Colon (tissue), 2 donors: ENCODE data around the gene NDUFB8.

Source experiments
- FAIRE-seq: peaks from 2 replicates; lab custom pipeline; 2012; peaks lifted over from hg19 to GRCh38; lab: Jason Lieb, UNC
- donor health status: control.
- donor health status: control.

The NDUFB8 gene

GRCh38 chr10:100535715-100536353 is 6.2 kb upstream of the NDUFB8 start, which contains the start of gene HIF1AN:
TSS of gene HIF1AN (plus strand) at chr10:100535943. CDS start at chr10:100535959, 16 bp downstream.
- peak; percentile 76 for FAIRE-seq

- no peak for FAIRE-seq
Measured at GRCh38 chr10:100535338-100535714, 5.7 kb upstream of the NDUFB8 start.

DNA sequence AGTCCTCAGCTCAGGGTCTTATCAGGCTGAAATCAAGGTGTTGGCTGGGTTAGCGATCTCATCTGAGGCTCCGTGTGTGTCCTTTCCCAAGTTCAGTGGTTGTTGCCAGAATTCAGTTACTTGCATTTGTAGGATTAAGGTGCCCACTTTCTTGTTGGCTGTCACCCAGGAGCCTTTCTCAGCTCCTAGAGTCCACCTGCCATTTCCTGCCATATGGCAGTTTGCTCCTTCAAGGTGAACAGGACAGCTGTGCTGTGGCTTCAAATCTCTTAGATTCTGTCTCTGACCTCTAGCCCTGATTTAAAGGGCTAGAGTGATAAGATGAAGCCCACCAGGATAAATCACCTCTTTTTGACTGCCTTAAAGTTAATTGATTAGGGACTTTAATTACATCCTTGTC is 5.1 kb upstream of the NDUFB8 start:
- FAIRE-seq = no peak

DNA sequence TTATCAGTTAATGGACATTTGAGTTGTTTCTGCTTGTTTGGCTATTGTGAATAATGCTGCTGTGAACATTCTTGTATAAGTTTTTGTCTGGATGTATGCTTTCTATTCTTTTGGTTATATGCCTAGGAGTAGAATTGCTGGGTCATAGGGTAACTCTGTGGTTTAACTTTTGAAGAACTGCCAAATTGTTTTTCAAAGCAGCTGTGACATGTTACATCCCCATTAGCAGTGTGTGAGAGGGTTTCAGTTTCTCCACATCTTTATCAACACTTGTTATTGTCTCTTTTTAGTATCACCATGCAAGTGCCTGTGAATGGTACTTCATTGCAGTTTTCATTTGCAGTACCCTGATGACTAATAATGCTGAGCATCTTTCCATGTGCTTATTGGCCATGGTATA is 2.1 kb upstream of the NDUFB8 start:
- no peak for FAIRE-seq

DNA sequence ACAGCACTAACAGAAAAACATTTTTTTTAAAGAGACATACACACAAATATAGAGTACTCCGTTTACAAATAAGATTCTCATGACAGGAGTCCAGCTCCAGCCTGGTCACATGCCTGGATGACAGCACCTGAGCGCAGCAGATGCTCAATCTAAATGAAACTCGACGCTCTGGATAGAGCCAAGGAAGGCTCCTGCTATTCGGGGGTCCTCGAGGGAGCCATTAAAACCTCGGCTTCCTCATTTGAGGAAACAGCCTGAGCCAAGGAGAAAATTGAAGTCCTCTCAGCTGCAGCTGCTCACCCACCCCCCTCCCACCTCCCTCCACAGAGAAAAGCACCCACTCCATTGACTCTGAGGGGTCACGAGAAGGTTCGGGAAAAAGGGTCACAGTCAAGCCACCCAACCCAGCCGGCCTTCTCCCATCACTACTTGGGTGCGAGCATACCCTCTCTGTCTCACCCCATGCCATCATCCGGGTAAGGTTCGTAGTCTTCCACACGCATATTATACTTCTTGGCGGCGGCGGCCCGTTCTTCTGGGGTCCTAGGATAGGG is 673 bp downstream of the NDUFB8 start:
- no peak for FAIRE-seq

- no peak for FAIRE-seq
Measured at GRCh38 chr10:100528123-100528886, 1.4 kb downstream of the NDUFB8 start.

GRCh38 chr10:100524638-100525037 is 5.0 kb downstream of the NDUFB8 start:
- no peak for FAIRE-seq

- no peak for FAIRE-seq
Measured at GRCh38 chr10:100524206-100524605, 5.5 kb downstream of the NDUFB8 start.

DNA sequence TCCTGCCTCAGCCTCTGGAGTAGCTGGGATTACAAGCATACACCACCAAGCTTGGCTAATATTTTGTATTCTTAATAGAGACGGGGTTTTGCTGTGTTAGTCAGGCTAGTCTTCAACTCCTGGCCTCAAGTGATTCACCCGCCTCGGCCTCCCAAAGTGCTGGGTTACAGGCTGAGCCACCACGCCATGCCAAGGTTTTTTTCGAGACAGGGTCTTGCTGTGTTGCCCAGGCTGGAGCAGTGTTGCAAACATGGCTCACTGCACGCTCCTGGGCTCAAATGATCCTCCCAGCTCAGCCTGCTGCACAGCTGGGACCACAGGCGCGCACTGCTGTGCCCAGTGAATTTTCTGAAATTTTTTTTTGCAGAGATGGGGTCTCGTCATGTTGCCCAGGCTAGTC is 6.7 kb downstream of the NDUFB8 start:
- no peak for FAIRE-seq

DNA sequence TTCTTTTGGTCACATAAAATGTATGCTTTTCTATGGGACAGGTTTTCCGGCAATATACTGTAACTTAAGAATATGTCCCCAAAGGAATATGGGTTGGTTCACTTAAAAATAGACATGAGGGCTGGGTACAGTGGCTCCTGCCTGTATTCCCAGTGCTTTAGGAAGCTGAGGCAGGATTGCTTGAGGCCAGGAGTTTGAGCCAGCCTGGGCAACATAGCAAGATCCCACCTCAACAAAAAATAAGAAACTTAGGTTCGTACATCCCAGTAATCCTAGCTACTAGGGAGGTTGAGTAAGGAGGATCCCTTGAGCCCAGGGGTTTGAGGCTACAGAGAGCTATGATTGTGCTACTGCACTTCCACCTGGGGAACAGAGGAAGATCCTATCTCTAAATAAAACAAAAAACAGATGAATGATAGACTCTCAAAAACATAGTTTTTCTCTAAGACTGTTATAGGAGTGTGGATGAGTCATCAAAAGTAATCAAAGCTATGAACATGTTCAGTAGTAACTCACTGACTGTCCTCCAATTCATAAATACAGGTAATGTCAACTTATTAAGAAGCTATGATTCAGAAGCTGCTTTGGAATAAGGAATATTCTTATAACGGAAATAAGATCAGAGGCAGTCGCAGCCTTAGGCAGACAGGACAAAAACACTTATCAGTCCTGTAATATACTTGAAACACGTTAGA is 7.4 kb downstream of the NDUFB8 start:
- FAIRE-seq = no peak

- no peak for FAIRE-seq
Measured at GRCh38 chr10:100520811-100521210, 8.9 kb downstream of the NDUFB8 start.

DNA sequence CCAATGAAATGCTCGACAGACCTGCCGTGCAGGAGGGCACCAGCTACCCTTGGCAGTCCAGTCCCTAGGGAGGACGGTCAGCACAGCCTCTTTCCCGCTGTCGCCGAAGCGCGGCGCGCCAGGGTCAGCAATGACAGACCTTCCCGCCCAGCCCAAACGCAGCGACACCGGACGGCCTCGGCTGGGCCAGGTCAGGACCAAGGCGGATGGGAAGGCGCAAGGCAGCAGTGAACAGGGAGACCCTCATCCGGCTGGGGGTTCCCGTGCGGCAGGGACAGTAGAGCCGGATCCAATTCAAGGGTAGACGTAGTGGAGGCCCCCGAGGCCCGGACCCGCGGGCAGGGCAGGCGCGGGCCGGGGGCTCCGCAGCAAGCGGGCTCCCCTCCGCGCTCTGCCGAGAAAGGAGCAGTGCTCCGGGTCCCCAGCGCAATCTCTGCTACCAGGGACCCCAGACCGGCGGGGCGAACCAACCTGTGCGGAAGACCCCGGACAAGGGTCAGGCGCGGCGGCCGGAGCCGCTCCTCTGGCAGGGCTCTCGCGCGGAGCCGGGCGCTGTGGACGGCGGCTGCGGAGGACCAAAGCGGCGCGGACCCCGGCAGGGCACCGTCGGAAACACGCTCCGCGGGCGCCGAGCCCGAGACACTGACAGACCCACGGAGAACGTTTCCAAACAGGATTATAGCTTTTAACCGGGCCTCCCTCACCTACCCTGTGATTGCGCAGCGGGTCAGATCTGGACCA is 10.2 kb downstream of the NDUFB8 start, which contains the start of gene SEC31B:
Gene SEC31B, minus strand, starts transcription at position 551 of the 741 bp plus-strand sequence. CDS start 2,909 bp downstream, outside the sequence.
- no peak for FAIRE-seq

DNA sequence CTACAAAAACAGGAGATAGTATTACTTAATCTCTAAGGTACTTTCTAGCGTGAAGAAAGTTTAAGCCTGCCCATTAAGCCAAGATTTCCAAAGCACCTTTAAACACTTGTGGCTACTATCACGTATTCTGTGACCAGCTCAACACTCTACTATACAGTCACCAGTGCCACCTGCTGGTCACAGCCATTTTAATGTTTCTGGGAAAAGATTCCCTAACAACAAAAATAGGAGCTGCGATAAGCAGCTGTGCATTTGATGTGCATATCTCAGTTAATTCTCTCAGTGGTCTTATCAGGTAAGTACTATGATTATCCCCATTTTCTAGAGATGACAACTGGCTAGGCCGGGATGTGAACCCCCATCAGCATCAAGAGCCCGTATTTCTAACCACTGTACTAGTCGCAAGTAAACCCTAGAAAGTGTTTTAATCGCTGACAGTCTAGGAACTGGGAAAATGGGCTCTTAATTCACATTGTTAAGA is 10.9 kb downstream of the NDUFB8 start:
- no peak for FAIRE-seq

DNA sequence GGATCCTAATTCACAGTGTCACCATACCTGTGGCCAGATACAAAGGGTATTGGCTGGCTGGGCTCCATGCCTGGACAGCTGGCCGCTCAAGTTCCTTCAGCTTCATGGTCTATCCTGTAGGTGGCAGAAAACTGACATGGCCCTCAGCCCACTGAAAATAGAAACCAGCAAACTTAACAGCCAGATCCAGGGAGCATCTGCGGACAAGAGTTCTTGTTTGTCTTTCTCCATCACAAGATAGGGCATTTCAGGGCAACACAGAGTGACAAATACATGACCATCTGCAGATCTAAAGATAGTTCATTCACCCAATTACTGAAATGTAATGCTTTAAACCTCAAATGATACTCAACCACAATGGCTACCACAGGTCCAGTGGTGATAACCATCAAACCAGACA is 12.8 kb downstream of the NDUFB8 start:
- FAIRE-seq = no peak

DNA sequence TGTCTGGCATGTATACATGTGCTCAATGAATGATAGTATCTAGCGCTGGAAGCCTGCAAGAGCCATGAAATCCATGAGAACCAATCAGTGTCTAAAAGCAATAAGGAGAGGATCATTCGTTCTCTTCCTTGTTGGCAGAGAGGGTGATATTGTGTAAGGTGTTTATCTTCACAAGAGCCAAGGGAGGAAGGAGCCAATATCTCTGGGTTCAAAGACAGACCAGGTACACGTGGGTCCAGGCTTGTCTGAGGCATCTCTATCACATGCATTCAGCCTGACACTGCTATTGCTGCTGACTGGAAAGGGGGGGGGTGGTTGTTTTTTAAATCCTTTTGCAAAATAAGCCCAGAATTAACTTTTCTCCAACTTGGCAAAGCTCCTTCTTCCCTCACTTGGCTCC is 14.1 kb downstream of the NDUFB8 start:
- FAIRE-seq = no peak

- FAIRE-seq = no peak
Measured at GRCh38 chr10:100510533-100511308, 18.9 kb downstream of the NDUFB8 start.

DNA sequence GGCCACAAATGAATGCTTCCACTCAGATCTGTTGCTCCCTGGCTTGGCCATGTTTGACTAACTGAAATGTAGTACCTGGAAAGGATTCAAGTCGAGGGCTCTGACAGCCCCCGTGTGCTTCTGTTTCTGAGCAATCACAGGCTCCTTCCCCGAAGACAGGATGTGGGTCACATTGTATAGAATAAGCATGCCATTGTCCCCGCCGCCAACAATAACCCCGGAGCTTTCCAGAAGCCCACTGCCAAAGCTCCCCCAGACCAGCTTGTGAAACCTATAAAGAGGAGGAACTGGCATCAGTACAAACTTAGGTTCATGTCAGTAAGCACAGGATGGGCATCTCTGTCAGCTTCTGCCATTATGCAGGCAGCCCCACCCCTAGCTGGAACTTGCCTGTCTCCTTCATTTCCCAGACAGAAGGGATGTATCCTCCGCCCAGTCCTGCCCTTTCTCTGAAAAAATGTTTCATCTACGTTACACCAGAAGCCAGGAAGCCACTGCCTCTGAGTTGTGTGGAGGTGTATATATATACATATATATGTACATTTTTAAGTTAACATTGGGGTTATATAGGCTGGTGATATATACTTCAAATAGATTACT is 20.3 kb downstream of the NDUFB8 start:
- no peak for FAIRE-seq

GRCh38 chr10:100508691-100509150 is 20.9 kb downstream of the NDUFB8 start:
- no peak for FAIRE-seq

- no peak for FAIRE-seq
Measured at GRCh38 chr10:100508266-100508665, 21.4 kb downstream of the NDUFB8 start.

GRCh38 chr10:100507357-100507732 is 22.3 kb downstream of the NDUFB8 start:
- no peak for FAIRE-seq
